NK-92 (cell line): ENCODE results near the gene KIAA0232.
"Not testable (repeated sequence)": the region's sequence is repeated elsewhere in the genome, so short reads cannot be mapped to it uniquely, and the experiment has no call there.

Source experiments
- DNase-seq: peaks from one replicate; lab custom pipeline; 2025; ENCODE audit not compliant: unreplicated experiment; lab: John Stamatoyannopoulos, UW

KIAA0232 gene

DNA sequence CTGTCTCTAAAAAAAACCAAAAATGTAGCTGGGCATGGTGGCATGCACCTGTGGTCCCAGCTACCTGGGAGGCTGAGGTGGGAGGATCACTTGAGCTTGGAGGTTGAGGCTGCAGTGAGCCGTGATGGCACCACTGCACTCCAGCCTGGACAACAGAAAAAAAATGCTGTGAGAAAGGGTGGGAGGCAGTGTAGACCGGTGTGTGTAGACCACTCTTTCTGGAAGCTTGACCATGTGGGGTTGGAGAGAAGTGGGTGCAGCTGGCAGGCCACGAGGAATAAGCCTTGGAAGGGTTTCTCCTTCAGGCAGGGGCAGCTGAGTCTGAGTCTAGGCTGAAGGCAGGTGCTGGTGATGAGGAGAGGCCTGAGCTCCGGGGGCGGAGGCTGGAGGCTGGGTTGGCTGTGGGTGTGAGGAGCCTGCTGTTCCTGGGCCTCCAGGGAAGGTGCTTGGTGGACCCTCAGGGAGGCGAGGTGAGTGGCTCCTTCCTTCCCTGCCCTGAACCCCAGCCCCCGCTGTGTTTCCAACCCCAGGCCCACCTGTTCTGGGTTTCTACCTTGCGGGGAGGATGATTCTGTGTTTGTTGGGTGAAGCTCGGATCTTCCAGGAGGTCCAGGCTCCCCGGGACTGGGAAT lies 117.8 kb downstream of the KIAA0232 start:
- no peak for DNase-seq

DNA sequence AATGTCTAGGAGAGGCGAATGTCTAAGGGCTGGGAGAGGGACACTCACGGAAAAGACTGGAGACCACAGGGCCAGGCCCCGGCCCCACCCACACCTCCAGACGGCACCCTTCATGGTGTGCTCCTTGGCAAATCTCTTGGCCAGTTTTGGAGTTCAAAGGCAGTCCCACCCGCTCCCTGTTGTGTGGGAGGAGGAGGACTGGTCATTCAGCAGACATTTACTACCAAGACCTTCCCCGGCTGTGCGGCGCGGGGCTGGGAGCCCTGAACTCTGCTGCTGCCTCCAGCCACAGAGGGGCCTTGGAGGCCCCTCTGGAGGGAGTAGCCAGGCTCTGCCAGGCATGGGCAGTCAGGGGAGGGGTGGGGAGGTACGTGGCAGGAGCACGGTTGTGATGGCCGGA lies 118.4 kb downstream of the KIAA0232 start:
- DNase-seq, result no peak

DNA sequence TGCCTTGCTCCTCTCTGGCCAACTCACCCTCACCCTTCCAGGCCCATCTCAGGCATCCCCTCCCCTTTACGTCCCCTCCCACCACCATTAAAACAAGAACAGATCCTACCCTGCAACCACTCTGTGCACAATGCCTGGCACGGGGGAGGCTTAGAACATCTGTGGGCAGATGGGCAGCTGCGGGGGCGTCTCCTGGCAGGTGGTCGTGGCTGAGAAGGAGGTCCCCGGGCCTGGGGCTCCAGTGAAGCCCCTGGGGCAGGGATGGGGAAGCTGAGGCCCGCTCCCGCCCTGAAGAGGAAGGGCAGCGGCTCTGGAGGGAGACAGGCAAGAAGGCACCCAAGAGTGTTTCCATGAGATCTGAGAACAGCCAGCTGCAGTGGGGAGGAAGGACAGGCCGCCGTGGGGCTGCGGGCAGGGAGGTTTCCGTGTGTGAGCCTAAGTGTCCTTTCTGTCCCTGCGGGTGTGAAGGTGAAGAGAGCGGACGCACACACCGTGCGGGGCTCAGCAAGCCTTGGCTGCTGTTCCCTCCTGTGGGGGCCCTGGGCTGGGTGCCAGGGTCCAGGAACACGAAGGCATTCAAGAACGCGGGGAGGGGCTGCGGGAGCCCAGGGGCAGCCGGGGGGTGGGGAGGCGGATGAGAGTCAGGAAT lies 119.3 kb downstream of the KIAA0232 start:
- DNase-seq, result no peak

- DNase-seq, result no peak
Measured at GRCh38 chr4:6902318-6903042, 120.0 kb downstream of the KIAA0232 start.

GRCh38 chr4:6905516-6906445 lies 123.3 kb downstream of the KIAA0232 start:
- DNase-seq, result no peak

- DNase-seq, result not testable (repeated sequence)
Measured at GRCh38 chr4:6906486-6906885, 124.0 kb downstream of the KIAA0232 start.

DNA sequence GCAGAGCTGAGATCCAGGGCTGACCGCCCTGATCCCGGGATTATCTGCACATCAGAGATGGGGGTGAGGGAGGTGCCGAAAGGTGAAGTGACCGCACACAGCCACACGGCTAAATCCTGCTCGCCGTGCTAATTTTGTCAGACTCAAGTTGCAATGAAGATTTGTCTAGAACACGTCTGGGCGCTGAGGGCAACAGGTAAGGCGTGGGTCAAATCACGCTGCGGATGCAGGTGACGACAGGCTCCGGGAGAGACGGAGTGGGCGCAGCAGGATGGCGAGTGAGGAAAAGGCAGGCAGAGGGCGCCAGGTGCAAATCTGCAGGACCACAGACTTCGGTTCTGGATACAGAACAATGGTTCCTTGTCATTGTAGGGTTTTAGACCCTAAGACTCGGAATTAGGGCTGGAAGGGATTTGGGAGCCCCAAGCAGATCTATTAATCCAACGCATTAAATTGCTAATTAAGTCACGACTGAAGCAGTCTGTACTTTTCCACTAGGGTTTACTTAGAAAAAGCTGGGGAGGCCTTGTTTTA lies 125.2 kb downstream of the KIAA0232 start:
- no peak for DNase-seq

GRCh38 chr4:6908432-6909112 lies 126.0 kb downstream of the KIAA0232 start:
- DNase-seq, result no peak

DNA sequence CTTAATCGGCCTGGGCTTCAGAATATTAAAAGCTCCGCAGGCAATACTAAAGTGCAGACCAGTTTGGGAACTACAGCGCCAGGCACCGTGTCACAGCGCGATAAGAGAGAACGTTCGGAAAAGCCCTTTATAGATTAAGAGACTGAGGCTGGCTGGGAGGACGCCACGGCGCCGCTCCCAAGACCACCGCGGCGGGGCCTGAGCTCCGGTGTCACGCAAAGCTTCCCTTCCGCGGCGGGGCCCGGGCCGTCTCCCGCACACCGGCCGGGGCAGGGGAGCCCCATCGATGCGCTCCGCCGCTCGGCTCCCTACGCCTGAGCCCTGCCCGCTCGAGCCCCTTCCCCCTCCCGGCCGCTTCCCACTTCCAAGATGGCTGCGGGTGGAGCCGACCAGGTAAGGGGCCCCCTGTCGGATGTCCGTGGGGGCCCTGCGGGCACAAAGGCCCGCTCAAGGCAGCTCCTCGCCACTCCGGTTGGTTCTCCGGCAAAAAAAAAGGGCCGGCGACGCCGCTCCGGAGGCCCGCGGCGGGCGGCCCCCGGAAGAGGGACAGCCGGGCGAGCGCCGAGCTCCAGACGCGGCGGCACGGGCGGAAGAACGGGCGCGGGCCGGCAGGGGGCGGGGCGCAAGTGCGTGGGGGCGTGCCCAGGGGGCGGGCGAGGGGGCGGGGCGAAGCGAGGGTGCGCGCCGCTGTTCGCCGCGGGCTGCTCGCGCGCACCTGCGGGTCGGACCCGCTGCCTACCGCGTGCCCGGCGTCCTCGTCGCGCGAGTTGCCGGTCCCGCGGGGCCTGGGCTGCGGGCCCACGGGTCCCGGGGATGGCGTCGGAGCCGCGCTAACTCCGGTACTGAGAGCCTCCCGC lies 126.8 kb downstream of the KIAA0232 start, which contains the start of gene TBC1D14:
Gene TBC1D14, plus strand, starts transcription at position 714 of the 857 bp plus-strand sequence. CDS start 13,564 bp downstream, outside the sequence.
- peak; percentile 20 for DNase-seq

- DNase-seq, result no peak
Measured at GRCh38 chr4:6909970-6910339, 127.4 kb downstream of the KIAA0232 start.

DNA sequence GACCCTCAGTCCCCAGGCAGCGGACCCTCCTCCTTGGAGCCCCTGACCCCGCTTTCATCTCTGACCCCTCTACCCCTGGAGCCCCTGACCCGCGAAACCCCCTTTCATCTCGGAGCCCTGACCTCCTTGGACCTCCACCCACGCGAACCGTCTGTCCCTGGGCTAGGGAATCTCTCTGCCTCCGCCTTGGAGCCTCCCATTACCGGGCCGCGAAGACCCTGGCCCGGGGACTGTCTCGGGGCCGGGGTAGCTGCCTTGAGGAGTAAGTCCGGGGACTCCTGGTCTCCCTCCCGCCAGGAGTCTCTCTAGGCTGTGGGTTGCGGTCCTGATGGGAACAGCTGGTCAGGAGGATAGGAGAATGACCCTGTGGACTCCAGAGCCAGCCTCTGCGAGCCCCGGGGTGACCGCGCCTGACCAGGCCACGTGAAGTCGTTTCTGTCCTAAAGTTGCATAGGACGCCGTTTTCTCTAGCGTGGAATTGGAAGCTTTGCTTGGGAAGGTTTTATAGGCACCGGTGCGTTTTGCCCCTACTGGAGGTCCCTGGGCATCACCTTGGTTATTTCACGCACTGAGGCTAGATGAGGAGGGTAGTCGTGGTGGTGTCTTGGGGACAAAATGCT lies 127.9 kb downstream of the KIAA0232 start:
- DNase-seq, result no peak

DNA sequence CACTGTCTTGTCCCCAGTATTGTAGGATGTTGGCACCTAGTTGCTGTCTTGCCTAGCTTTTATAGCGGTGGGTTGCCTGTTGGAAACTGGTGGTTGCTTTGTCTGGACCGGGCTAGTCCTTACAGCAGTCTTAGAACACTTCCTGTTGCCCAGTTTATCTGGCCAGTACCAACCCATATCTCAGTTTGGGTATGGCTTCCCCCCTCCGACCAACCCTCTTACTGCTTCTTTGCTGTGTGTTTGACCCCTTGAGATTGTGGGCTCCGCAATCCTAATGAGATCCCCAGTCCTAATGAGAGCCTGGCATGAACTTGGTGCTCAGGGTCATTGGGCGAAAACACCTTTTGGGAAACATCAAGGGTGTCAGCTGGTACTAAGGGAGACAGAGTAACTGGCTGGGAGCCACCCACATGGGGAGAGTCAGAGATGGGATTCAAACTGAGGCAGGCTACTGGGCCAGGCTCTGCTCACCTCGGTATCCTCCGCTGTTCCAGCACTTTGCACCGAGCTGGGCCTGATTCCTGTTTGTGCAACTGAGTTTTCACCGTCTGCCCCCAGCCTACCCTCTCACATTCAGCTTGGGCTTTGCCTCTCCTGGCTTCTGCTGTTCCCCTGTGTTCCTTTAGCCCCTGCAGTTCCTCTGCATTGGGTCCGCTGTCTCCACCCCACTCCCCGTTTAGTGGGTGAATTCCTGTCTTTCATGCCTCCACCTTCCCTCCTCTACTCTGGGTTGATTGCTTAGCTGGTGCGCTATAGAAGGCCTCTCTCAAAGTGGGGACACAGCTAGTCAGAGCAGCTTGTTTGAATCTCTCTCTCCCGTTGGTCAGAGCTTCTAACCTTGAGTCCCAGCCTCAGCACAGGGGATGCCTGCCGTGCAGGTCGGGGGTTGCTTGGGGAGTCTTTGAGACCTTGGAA lies 128.7 kb downstream of the KIAA0232 start:
- DNase-seq, result no peak

DNA sequence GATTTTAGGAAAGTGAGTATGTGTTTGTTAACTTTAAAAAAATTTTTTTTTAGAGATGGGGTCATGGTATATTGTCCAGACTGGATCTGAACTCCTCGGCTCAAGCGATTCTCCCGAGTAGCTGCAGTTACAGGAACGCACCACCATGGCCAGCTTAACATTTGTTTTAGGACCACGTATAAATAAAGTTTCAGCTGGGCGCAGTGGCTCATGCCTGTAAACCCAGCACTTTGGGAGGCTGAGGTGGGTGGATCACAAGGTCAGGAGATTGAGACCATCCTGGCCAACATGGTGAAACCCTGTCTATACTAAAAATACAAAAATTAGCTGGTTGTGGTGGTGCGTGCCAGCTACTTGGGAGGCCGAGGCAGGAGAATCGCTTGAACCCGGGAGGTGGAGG lies 129.4 kb downstream of the KIAA0232 start:
- not testable (repeated sequence) for DNase-seq

DNA sequence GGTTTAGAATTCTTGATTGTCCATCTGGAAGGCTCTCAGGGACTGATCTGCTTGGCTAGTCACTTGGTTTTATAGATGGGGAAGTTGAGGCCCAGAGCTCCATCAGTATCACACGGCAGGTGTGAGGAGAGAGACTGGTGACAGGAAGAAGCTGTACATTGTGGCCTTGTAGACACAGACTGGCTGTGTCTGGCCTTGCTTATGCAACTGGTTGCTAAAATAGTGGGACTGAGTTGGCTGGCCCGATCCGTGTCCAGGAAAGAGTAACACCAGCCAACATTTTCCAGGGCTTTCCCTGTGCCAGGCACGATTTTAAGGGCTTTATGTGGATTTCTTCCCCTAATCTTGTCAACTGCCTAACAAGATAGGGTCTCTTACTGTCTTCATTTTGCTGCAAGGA lies 129.9 kb downstream of the KIAA0232 start:
- no peak for DNase-seq

DNA sequence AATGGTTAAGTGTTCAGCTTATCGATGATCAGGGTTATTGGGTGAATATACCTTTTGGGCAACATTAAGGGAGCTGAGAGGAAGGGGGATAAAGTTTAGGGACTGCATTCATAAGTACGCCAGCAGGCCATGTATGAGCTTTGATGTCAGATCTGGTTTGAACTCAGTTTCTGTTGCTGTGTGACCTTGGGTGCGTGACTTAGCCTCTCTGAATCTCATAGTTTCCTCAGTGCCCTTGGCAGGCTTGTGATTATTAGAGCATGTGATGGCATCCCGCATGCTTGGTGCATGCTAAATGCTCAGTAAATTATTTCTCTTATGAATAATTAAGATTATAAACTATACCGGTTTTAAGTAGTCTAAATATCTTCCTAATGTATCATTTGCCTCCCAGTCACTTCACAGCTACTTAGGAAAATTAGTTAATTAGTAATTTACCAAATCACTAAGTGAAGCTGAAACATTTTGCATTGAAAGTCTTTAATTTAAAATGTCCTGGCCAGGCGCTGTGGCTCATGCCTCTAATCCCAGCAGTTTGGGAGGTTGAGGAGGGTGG lies 130.9 kb downstream of the KIAA0232 start:
- no peak for DNase-seq

GRCh38 chr4:6914448-6914847 lies 131.9 kb downstream of the KIAA0232 start:
- DNase-seq, result no peak
